HepG2 (cell line): ENCODE results near the gene GGT1. TPM values are rescaled to one million over a fixed set of nuclear protein-coding genes. Genes with fewer than 3 reads are reported as not detected.
A peak's percentile ranks its signal among the peaks of the same experiment; 100 is the strongest.

ENCODE experiments used
- BCLAF1 ChIP-seq: fragments of 450-650 bp; IDR thresholded peaks from 2 replicates; pipeline ENCODE4 v1.6.1; 2017; ENCODE audit warnings: mild to moderate bottlenecking
- CBFB ChIP-seq: sonication (generic); formaldehyde crosslinking; IDR thresholded peaks from 2 replicates; pipeline ENCODE4 v1.4.0; 2020; ENCODE audit warnings: missing genetic modification reagents
- CENPT ChIP-seq: sonication (generic); formaldehyde crosslinking; IDR thresholded peaks from 2 replicates; pipeline ENCODE4 v1.8.0; 2022; ENCODE audit warnings: low read depth, mild to moderate bottlenecking, moderate library complexity, missing genetic modification reagents
- GPBP1L1 ChIP-seq: sonication (generic); formaldehyde crosslinking; IDR thresholded peaks from 2 replicates; pipeline ENCODE4 v1.5.0; 2020; ENCODE audit warnings: mild to moderate bottlenecking, missing genetic modification reagents
- HES4 ChIP-seq: sonication (generic); formaldehyde crosslinking; IDR thresholded peaks from 2 replicates; pipeline ENCODE4 v1.9.0; 2021; ENCODE audit warnings: mild to moderate bottlenecking, missing genetic modification reagents, borderline replicate concordance
- LRRFIP1 ChIP-seq: sonication (generic); formaldehyde crosslinking; conservative IDR thresholded peaks from 2 replicates; pipeline ENCODE4 v1.4.0; 2020; ENCODE audit warnings: missing genetic modification reagents
- MAF1 ChIP-seq: sonication (generic); formaldehyde crosslinking; IDR thresholded peaks from 2 replicates; pipeline ENCODE4 v1.5.0; 2020; ENCODE audit warnings: missing genetic modification reagents, borderline replicate concordance
- PLRG1 ChIP-seq: fragments of 450-650 bp; conservative IDR thresholded peaks from 2 replicates; pipeline ENCODE4 v1.6.1; 2016
- POGZ ChIP-seq: sonication (generic); formaldehyde crosslinking; IDR thresholded peaks from 2 replicates; pipeline ENCODE4 v1.4.0; 2020; ENCODE audit warnings: mild to moderate bottlenecking, missing genetic modification reagents
- REXO4 ChIP-seq: sonication (generic); formaldehyde crosslinking; IDR thresholded peaks from 2 replicates; pipeline ENCODE4 v1.8.0; 2022; ENCODE audit warnings: missing genetic modification reagents, mild to moderate bottlenecking, borderline replicate concordance
- SMARCC2 ChIP-seq: fragments of 450-650 bp; IDR thresholded peaks from 2 replicates; pipeline ENCODE4 v1.6.1; 2017; ENCODE audit warnings: antibody characterized with exemption, mild to moderate bottlenecking
- SNAI1 ChIP-seq: sonication (generic); formaldehyde crosslinking; IDR thresholded peaks from 2 replicates; pipeline ENCODE4 v1.5.0; 2020; ENCODE audit warnings: mild to moderate bottlenecking, missing genetic modification reagents, borderline replicate concordance
- TERF1 ChIP-seq: sonication (generic); formaldehyde crosslinking; IDR thresholded peaks from 2 replicates; pipeline ENCODE4 v1.8.0; 2022; ENCODE audit warnings: mild to moderate bottlenecking, missing genetic modification reagents, moderate library complexity
- TGIF2 ChIP-seq: IDR thresholded peaks from 2 replicates; pipeline ENCODE4 v1.6.1; 2016; ENCODE audit warnings: control low read depth, missing compliant biosample characterization
- ZNF274 ChIP-seq: sonication (generic); formaldehyde crosslinking; IDR thresholded peaks from 2 replicates; pipeline ENCODE4 v1.5.1; 2020; ENCODE audit warnings: mild to moderate bottlenecking, missing genetic modification reagents
- ZNF616 ChIP-seq: sonication (generic); formaldehyde crosslinking; IDR thresholded peaks from 2 replicates; pipeline ENCODE4 v1.5.0; 2020; ENCODE audit warnings: low read depth, mild to moderate bottlenecking, missing genetic modification reagents
- ZNF839 ChIP-seq: sonication (generic); formaldehyde crosslinking; IDR thresholded peaks from 2 replicates; pipeline ENCODE4 v1.4.0; 2020; ENCODE audit warnings: missing genetic modification reagents, mild to moderate bottlenecking, borderline replicate concordance
- ZSCAN21 ChIP-seq: sonication (generic); formaldehyde crosslinking; IDR thresholded peaks from 2 replicates; pipeline ENCODE4 v1.8.0; 2022; ENCODE audit warnings: mild to moderate bottlenecking, missing genetic modification reagents, moderate library complexity, borderline replicate concordance
- polyA plus RNA-seq, 8 experiments: library from polyadenylated mRNA; depleted of rRNA in 3 of 8; stranded (reverse) in 7 of 8; unstranded in 1 of 8; fragments of >200 nt; fragmentation: Illumina TruSeq in 4 of 8; extraction: Trizol in 4 of 8; gene quantifications; 2 replicates each; pipeline versions ENCODE4 v1.2.1 to v1.2.3, GENCODE V29; 2011 to 2016; ENCODE audit warnings: low read depth in 4 of 8, missing spikeins in 1 of 8, mixed read lengths in 1 of 8; ENCODE audit not compliant: insufficient read depth in 1 of 8
- total RNA-seq, 5 experiments: library from RNA; depleted of rRNA; stranded (reverse); fragments of >200 nt; fragmentation: Illumina TruSeq; extraction: Trizol; gene quantifications; 2 replicates each; pipeline ENCODE4 v1.2.3, GENCODE V29; 2016; ENCODE audit warnings: low read depth in 1 of 5

GGT1 gene
- total and polyA plus RNA-seq, 2 of the 13 experiments (the other 11 are each of a cell fraction or from before 2014, with no cell fraction given), result 29.9 to 103 TPM

- TF ChIP-seq REXO4 (no peak), MAF1 (CRISPR knock-in tag) (0 out of 2 replicates have a peak, but pooled peaks have one; percentile 89), TGIF2 (CRISPR knock-in tag) (peak; percentile 95), ZNF616 (CRISPR knock-in tag) (peak; percentile 81; the same call in 1 of the 2 replicates), ZNF274 (CRISPR knock-in tag) (peak; percentile 81; the same call in 1 of the 2 replicates), SMARCC2 (no peak), BCLAF1 (no peak), SNAI1 (CRISPR knock-in tag) (peak; percentile 89; the same call in 1 of the 2 replicates), CENPT (CRISPR knock-in tag) (no peak), POGZ (CRISPR knock-in tag) (peak; percentile 81), CBFB (CRISPR knock-in tag) (peak; percentile 75), HES4 (peak; percentile 95), PLRG1 (no peak), TERF1 (CRISPR knock-in tag) (no peak), ZNF839 (no peak), LRRFIP1 (CRISPR knock-in tag) (no peak), ZSCAN21 (CRISPR knock-in tag) (peak; percentile 35; the same call in 1 of the 2 replicates), GPBP1L1 (CRISPR knock-in tag) (no peak)
Observed at GRCh38 chr22:24555165-24556039, 47.6 kb upstream of the GGT1 start, which contains the start of gene SNRPD3 (continued).
